Ishikawa (cell line): Measurements from ENCODE around the gene FBXO47.

Experiments
- CEBPB ChIP-seq: IDR thresholded peaks from 2 replicates; pipeline ENCODE4 v1.6.1; 2012
- CREB1 ChIP-seq: IDR thresholded peaks from 2 replicates; pipeline ENCODE4 v1.6.1; 2012; ENCODE audit warnings: low read depth
- EP300 ChIP-seq: IDR thresholded peaks from 2 replicates; pipeline ENCODE4 v1.6.1; 2012; ENCODE audit warnings: borderline replicate concordance
- FOXM1 ChIP-seq: IDR thresholded peaks from 2 replicates; pipeline ENCODE4 v1.6.1; 2012; ENCODE audit warnings: low read depth, borderline replicate concordance
- NFIC ChIP-seq: IDR thresholded peaks from 2 replicates; pipeline ENCODE4 v1.6.1; 2012
- RAD21 ChIP-seq: IDR thresholded peaks from 2 replicates; pipeline ENCODE4 v1.6.1; 2012; ENCODE audit warnings: low read depth
- TAF1 ChIP-seq: IDR thresholded peaks from 2 replicates; pipeline ENCODE4 v1.6.1; 2012; ENCODE audit warnings: low read depth, mild to moderate bottlenecking
- TCF12 ChIP-seq: IDR thresholded peaks from 2 replicates; pipeline ENCODE4 v1.6.1; 2012; ENCODE audit warnings: low read depth
- USF1 ChIP-seq: IDR thresholded peaks from 2 replicates; pipeline ENCODE4 v1.6.1; 2012
- YY1 ChIP-seq: IDR thresholded peaks from 2 replicates; pipeline ENCODE4 v1.6.1; 2012; ENCODE audit warnings: low read depth
- ZBTB7A ChIP-seq: IDR thresholded peaks from 2 replicates; pipeline ENCODE4 v1.6.1; 2012; ENCODE audit warnings: low read depth
- TF ChIP-seq, protein P1 (sequence below): IDR thresholded peaks from 2 replicates; pipeline ENCODE4 v1.6.1; 2012
- TF ChIP-seq, protein P2 (sequence below): IDR thresholded peaks from 2 replicates; pipeline ENCODE4 v1.6.1; 2012; ENCODE audit warnings: low read depth, mild to moderate bottlenecking

- TF ChIP-seq, protein P1, sequence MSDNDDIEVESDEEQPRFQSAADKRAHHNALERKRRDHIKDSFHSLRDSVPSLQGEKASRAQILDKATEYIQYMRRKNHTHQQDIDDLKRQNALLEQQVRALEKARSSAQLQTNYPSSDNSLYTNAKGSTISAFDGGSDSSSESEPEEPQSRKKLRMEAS = no peak
- TF ChIP-seq, protein P2, sequence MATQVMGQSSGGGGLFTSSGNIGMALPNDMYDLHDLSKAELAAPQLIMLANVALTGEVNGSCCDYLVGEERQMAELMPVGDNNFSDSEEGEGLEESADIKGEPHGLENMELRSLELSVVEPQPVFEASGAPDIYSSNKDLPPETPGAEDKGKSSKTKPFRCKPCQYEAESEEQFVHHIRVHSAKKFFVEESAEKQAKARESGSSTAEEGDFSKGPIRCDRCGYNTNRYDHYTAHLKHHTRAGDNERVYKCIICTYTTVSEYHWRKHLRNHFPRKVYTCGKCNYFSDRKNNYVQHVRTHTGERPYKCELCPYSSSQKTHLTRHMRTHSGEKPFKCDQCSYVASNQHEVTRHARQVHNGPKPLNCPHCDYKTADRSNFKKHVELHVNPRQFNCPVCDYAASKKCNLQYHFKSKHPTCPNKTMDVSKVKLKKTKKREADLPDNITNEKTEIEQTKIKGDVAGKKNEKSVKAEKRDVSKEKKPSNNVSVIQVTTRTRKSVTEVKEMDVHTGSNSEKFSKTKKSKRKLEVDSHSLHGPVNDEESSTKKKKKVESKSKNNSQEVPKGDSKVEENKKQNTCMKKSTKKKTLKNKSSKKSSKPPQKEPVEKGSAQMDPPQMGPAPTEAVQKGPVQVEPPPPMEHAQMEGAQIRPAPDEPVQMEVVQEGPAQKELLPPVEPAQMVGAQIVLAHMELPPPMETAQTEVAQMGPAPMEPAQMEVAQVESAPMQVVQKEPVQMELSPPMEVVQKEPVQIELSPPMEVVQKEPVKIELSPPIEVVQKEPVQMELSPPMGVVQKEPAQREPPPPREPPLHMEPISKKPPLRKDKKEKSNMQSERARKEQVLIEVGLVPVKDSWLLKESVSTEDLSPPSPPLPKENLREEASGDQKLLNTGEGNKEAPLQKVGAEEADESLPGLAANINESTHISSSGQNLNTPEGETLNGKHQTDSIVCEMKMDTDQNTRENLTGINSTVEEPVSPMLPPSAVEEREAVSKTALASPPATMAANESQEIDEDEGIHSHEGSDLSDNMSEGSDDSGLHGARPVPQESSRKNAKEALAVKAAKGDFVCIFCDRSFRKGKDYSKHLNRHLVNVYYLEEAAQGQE = no peak
- TF ChIP-seq EP300 (no peak), NFIC (no peak), CEBPB (no peak), RAD21 (no peak), YY1 (no peak), TAF1 (no peak), USF1 (no peak), CREB1 (no peak), TCF12 (no peak), FOXM1 (no peak), ZBTB7A (no peak)
Measured at GRCh38 chr17:38908676-38909181, 58.5 kb downstream of the FBXO47 start.
